ENCODE measurements around the gene KANSL2. TPM values are rescaled to one million over a fixed set of nuclear protein-coding genes. Genes with fewer than 3 reads are reported as not detected.
A peak's percentile ranks its signal among the peaks of the same experiment; 100 is the strongest.

Gene KANSL2
- total and polyA plus RNA-seq, 9 of the 15 experiments (the other 6 are each of a cell fraction or from before 2014, with no cell fraction given): 41.1 to 89.8 (median 55.4) TPM

- TF ChIP-seq, protein P1, sequence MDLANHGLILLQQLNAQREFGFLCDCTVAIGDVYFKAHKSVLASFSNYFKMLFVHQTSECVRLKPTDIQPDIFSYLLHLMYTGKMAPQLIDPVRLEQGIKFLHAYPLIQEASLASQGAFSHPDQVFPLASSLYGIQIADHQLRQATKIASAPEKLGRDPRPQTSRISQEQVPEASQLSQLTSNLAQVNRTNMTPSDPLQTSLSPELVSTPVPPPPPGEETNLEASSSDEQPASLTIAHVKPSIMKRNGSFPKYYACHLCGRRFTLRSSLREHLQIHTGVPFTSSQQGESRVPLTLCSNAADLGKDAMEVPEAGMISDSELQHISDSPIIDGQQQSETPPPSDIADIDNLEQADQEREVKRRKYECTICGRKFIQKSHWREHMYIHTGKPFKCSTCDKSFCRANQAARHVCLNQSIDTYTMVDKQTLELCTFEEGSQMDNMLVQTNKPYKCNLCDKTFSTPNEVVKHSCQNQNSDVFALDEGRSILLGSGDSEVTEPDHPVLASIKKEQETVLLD (IDR thresholded peaks at IDR 0.05): 0 out of 2 replicates have a peak, but pooled peaks have one; percentile 15
- peak; percentile 83 for TF ChIP-seq MBD2 (IDR thresholded peaks at IDR 0.05; ENCODE audit: borderline replicate concordance, low read depth)
- peak; percentile 7 to 45 (median 14); a peak in 2 of 6 replicates for TF ChIP-seq CTCF (IDR thresholded peaks at IDR 0.05 in 2 of 3, conservative IDR thresholded peaks at IDR 0.05 in 1 of 3; ENCODE audit: insufficient read depth in 2 of 3, low read depth in 1 of 3, low read length in 3 of 3)
- no peak for TF ChIP-seq KAT8 (IDR thresholded peaks at IDR 0.05; ENCODE audit: low read depth)
- TF ChIP-seq POLR2AphosphoS5 (IDR thresholded peaks at IDR 0.05; ENCODE audit: control insufficient read depth, insufficient read depth, low read depth, low read length): peak; percentile 81; the same call in 1 of the 2 replicates
- TF ChIP-seq POLR3A (IDR thresholded peaks at IDR 0.05; ENCODE audit: borderline replicate concordance, extremely low read depth, insufficient read depth, insufficient read length): no peak
- TF ChIP-seq ATF7 (IDR thresholded peaks at IDR 0.05): peak; percentile 88
- TF ChIP-seq ZFX (CRISPR knock-in tag; IDR thresholded peaks at IDR 0.05): peak; percentile 99
- TF ChIP-seq, protein P2, sequence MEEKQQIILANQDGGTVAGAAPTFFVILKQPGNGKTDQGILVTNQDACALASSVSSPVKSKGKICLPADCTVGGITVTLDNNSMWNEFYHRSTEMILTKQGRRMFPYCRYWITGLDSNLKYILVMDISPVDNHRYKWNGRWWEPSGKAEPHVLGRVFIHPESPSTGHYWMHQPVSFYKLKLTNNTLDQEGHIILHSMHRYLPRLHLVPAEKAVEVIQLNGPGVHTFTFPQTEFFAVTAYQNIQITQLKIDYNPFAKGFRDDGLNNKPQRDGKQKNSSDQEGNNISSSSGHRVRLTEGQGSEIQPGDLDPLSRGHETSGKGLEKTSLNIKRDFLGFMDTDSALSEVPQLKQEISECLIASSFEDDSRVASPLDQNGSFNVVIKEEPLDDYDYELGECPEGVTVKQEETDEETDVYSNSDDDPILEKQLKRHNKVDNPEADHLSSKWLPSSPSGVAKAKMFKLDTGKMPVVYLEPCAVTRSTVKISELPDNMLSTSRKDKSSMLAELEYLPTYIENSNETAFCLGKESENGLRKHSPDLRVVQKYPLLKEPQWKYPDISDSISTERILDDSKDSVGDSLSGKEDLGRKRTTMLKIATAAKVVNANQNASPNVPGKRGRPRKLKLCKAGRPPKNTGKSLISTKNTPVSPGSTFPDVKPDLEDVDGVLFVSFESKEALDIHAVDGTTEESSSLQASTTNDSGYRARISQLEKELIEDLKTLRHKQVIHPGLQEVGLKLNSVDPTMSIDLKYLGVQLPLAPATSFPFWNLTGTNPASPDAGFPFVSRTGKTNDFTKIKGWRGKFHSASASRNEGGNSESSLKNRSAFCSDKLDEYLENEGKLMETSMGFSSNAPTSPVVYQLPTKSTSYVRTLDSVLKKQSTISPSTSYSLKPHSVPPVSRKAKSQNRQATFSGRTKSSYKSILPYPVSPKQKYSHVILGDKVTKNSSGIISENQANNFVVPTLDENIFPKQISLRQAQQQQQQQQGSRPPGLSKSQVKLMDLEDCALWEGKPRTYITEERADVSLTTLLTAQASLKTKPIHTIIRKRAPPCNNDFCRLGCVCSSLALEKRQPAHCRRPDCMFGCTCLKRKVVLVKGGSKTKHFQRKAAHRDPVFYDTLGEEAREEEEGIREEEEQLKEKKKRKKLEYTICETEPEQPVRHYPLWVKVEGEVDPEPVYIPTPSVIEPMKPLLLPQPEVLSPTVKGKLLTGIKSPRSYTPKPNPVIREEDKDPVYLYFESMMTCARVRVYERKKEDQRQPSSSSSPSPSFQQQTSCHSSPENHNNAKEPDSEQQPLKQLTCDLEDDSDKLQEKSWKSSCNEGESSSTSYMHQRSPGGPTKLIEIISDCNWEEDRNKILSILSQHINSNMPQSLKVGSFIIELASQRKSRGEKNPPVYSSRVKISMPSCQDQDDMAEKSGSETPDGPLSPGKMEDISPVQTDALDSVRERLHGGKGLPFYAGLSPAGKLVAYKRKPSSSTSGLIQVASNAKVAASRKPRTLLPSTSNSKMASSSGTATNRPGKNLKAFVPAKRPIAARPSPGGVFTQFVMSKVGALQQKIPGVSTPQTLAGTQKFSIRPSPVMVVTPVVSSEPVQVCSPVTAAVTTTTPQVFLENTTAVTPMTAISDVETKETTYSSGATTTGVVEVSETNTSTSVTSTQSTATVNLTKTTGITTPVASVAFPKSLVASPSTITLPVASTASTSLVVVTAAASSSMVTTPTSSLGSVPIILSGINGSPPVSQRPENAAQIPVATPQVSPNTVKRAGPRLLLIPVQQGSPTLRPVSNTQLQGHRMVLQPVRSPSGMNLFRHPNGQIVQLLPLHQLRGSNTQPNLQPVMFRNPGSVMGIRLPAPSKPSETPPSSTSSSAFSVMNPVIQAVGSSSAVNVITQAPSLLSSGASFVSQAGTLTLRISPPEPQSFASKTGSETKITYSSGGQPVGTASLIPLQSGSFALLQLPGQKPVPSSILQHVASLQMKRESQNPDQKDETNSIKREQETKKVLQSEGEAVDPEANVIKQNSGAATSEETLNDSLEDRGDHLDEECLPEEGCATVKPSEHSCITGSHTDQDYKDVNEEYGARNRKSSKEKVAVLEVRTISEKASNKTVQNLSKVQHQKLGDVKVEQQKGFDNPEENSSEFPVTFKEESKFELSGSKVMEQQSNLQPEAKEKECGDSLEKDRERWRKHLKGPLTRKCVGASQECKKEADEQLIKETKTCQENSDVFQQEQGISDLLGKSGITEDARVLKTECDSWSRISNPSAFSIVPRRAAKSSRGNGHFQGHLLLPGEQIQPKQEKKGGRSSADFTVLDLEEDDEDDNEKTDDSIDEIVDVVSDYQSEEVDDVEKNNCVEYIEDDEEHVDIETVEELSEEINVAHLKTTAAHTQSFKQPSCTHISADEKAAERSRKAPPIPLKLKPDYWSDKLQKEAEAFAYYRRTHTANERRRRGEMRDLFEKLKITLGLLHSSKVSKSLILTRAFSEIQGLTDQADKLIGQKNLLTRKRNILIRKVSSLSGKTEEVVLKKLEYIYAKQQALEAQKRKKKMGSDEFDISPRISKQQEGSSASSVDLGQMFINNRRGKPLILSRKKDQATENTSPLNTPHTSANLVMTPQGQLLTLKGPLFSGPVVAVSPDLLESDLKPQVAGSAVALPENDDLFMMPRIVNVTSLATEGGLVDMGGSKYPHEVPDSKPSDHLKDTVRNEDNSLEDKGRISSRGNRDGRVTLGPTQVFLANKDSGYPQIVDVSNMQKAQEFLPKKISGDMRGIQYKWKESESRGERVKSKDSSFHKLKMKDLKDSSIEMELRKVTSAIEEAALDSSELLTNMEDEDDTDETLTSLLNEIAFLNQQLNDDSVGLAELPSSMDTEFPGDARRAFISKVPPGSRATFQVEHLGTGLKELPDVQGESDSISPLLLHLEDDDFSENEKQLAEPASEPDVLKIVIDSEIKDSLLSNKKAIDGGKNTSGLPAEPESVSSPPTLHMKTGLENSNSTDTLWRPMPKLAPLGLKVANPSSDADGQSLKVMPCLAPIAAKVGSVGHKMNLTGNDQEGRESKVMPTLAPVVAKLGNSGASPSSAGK (IDR thresholded peaks at IDR 0.05): peak; percentile 95
- no peak for TF ChIP-seq ZKSCAN1 (IDR thresholded peaks at IDR 0.05; ENCODE audit: low read depth, low read length)
- peak; percentile 92 for TF ChIP-seq NCOA1 (IDR thresholded peaks at IDR 0.05; ENCODE audit: low read depth)
- TF ChIP-seq ZNF644 (tag; IDR thresholded peaks at IDR 0.05; ENCODE audit: low read depth): peak; percentile 38; the same call in 1 of the 2 replicates
These were observed 34.6 kb upstream of the KANSL2 start, which contains the start of gene CCNT1 (continued) for GRCh38 chr12:48716493-48717251.

Measured in K562 (cell line).